Cardiac muscle cell (in vitro differentiated cells and primary cell): ENCODE data around the gene NIPAL3. TPM values are rescaled to one million over a fixed set of nuclear protein-coding genes. Genes with fewer than 3 reads are reported as not detected.
"Not testable (repeated sequence)": the region's sequence is repeated elsewhere in the genome, so short reads cannot be mapped to it uniquely, and the experiment has no call there.

Experiments
- DNase-seq, 2 donors: peaks; one replicate each; pipeline versions ENCODE4 v3.0.0 to v3.0.0-alpha.2; 2010 to 2017; ENCODE audit warnings: low read depth in 1 of 2, low spot score in 1 of 2
- H3K27ac ChIP-seq: fragments of 200-600 bp; sonication (generic); 2 replicates; pipeline ENCODE4 v1.5.1; 2016
- H3K27me3 ChIP-seq: fragments of 200-600 bp; sonication (generic); 2 replicates; pipeline ENCODE4 v1.6.0; 2016; ENCODE audit warnings: control low read depth
- H3K36me3 ChIP-seq: fragments of 200-600 bp; sonication (generic); 2 replicates; pipeline ENCODE4 v1.5.1; 2016; ENCODE audit warnings: control low read depth
- H3K4me1 ChIP-seq: fragments of 200-600 bp; sonication (generic); 2 replicates; pipeline ENCODE4 v1.8.1; 2017; ENCODE audit warnings: low read depth, mild to moderate bottlenecking, mixed run types
- H3K4me3 ChIP-seq: fragments of 200-600 bp; sonication (generic); 2 replicates; pipeline ENCODE4 v1.5.1; 2016; ENCODE audit warnings: mild to moderate bottlenecking
- H3K9me3 ChIP-seq: fragments of 200-600 bp; sonication (generic); 2 replicates; pipeline ENCODE4 v1.5.1; 2017; ENCODE audit warnings: low read depth, mild to moderate bottlenecking, control low read depth
- polyA plus RNA-seq: library from polyadenylated mRNA; unstranded; fragments of >200 nt; fragmentation: Nextera tagmentation; extraction: Ambion mirVana; gene quantifications from 2 replicates; pipeline ENCODE4 v1.2.1, GENCODE V29; 2016
- total RNA-seq: library from RNA; depleted of rRNA; stranded (reverse); fragments of >200 nt; gene quantifications from 2 replicates; pipeline ENCODE4 v1.2.3, GENCODE V29; 2016
- TF ChIP-seq, protein P1 (sequence below): IDR thresholded peaks from 2 replicates; pipeline ENCODE4 v1.5.1; 2012; ENCODE audit warnings: low read depth, mild to moderate bottlenecking, low read length

Gene NIPAL3
- total and polyA plus RNA-seq, 2 experiments from 2014 or later = 19.0 to 32.2 TPM

DNA sequence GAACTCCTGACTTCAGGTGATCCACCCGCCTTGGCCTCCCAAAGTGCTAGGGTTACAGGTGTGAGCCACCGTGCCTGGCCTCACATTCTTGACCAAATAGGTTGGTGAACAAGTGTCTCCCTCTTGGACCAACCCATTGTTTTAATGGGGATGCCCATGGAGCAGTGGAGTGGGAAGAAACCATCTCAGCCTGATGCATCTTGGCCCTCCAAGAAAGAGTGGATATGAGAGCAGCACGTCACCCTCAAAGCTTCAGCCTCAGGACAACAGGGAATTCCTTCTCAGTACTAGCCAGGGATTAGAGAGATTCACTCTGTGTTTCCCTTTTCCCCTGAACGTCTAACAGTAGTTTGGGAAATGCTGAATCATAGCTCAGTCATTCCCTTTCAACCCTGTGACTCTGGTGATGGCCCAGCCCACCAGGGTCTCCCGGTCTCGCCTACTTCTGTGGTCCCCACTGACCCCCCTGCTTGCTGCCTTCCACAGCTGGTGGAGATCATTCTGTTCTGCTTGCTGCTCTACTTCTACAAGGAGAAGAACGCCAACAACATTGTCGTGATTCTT is 37.4 kb downstream of the NIPAL3 start:
- Histone ChIP-seq H3K9me3 (no peaks in the 10 kb centered on the region), H3K36me3 (peaks cover 9% of the 10 kb centered on the region), H3K4me1 (no peaks in the 10 kb centered on the region), H3K27ac (no peak overlapping the region), H3K4me3 (no peak overlapping the region), H3K27me3 (no peaks in the 10 kb centered on the region)
- TF ChIP-seq, protein P1, sequence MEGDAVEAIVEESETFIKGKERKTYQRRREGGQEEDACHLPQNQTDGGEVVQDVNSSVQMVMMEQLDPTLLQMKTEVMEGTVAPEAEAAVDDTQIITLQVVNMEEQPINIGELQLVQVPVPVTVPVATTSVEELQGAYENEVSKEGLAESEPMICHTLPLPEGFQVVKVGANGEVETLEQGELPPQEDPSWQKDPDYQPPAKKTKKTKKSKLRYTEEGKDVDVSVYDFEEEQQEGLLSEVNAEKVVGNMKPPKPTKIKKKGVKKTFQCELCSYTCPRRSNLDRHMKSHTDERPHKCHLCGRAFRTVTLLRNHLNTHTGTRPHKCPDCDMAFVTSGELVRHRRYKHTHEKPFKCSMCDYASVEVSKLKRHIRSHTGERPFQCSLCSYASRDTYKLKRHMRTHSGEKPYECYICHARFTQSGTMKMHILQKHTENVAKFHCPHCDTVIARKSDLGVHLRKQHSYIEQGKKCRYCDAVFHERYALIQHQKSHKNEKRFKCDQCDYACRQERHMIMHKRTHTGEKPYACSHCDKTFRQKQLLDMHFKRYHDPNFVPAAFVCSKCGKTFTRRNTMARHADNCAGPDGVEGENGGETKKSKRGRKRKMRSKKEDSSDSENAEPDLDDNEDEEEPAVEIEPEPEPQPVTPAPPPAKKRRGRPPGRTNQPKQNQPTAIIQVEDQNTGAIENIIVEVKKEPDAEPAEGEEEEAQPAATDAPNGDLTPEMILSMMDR = no peak
- DNase-seq = no peak

DNA sequence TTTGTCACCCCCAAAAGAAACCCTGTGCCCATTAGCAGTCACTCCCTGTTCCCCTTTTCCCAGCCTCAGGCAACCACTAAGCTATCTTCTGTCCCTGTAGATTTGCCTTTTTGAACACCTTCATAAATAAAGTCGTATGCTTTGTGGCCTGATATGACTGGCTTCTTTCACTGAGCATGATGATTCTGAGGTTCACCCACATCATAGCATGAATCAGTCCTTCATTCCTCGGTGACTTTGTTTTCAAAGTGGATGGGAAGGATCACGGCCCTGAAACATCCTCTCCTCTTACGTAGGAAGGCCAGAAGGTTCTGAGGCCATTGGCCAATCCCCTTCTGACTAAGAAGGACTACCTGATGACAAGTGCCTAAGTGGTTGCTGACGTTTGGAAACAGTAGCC is 39.1 kb downstream of the NIPAL3 start:
- H3K9me3 ChIP-seq = no peaks in the 10 kb centered on the region
- TF ChIP-seq, protein P1 = no peak

DNA sequence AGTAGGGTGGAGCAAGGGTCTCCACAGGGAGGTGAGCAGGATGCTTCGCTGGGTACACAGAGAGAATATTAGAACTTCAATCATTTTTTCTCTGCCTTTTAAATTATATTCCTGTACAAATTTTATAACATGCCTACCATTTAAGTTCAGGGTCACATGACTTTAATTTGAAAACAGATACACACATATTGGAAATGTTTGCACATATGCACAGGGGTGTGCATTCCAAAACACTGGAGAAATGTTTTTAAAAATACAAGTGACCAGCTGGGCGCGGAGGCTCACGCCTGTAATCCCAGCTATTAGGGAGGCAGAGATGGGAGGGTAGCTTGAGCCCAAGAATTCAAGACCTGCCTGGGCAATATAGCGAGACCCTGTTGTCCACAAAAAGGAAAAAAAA is 39.7 kb downstream of the NIPAL3 start:
- Histone ChIP-seq H3K27ac (no peak overlapping the region), H3K4me3 (no peak overlapping the region), H3K36me3 (peaks cover 5% of the 10 kb centered on the region), H3K4me1 (no peaks in the 10 kb centered on the region), H3K9me3 (no peaks in the 10 kb centered on the region), H3K27me3 (no peaks in the 10 kb centered on the region)
- TF ChIP-seq, protein P1 = no peak
- DNase-seq = no peak

More for the DNA sequence above, 39.1 kb downstream of the NIPAL3 start:
- Histone ChIP-seq H3K4me1 (no peaks in the 10 kb centered on the region), H3K4me3 (no peak overlapping the region), H3K27me3 (no peaks in the 10 kb centered on the region), H3K36me3 (peaks cover 11% of the 10 kb centered on the region), H3K27ac (no peak overlapping the region)
- DNase-seq = peak in 1 of 2 donors; percentile 13

DNA sequence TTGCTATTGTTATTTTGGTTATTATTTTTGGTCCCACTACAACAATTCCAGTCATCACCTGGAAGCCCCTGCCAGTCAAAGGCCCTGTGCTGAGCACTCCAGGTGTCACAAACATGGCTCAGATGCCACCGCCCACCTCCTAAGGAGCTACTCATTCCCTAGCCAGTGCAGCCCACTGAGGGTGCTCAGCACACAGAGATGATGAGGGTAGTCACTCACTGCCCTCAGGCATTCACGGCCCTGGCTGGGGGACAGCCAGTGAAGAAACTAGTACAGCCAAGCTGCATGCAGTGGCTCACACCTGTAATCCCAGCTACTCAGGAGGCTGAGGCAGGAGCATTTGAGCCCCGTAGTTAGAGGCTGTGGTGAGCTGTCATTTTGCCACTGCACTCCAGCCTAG is 42.3 kb downstream of the NIPAL3 start:
- no peak overlapping the region for H3K4me3 ChIP-seq
- H3K27ac ChIP-seq = no peak overlapping the region
- H3K36me3 ChIP-seq = peaks cover 3% of the 10 kb centered on the region
- no peaks in the 10 kb centered on the region for H3K27me3 ChIP-seq
- H3K9me3 ChIP-seq = no peaks in the 10 kb centered on the region
- TF ChIP-seq, protein P1 = no peak
- no peak for DNase-seq
- no peaks in the 10 kb centered on the region for H3K4me1 ChIP-seq

DNA sequence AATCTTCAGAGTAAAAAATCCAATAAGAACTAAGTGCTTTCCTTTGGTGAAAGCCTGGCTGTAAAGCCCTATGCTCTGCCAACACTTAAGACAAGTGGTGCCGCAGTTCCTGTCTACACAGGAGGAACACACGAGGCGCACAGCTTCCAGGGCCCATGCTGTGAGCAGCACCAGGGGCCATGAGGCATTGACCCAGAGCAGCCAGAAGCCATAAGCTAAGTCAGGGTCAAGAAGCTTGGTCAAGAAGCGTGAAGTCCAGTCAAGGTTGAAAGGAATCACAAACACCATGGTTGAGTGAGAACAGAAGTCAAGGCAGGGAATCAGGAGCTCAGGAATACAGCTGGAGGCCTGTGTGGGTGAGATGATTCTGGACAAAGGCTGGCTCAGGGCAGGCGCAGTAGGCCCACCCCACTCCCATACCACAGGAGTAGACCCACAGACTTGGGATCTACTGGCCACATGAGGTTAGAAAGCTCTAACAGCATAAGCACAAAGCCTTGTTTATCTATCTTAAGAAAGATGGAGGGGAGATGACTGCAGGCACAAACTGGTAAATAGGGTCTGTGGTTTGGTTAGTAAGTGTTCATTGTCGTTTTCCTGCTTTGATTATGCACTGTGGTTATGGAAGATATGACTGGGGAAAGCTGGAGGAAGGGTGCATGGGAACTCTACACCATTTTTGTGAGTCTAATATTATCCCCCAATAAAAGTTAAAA is 44.1 kb downstream of the NIPAL3 start:
- TF ChIP-seq, protein P1 = no peak
- Histone ChIP-seq H3K9me3 (no peaks in the 10 kb centered on the region), H3K36me3 (peaks cover 3% of the 10 kb centered on the region), H3K4me1 (no peaks in the 10 kb centered on the region), H3K27ac (no peak overlapping the region), H3K4me3 (no peak overlapping the region), H3K27me3 (no peaks in the 10 kb centered on the region)
- no peak for DNase-seq

DNA sequence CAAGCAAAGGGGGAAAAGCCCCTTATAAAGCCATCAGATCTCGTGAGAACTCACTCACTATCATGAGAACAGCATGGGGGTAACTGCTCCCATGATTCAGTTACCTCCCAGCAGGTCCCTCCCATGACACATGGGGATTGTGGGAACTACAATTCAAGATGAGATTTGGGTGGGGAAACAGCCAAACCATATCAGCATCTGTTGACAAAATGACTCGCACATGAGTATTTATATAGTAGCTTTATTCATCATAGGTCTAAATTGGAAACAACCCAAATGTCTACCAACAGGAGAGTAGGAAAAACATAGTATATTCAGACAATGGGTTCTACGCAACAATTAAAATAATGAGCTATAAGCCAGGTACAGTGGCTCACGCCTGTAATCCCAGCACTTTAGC is 46.5 kb downstream of the NIPAL3 start:
- DNase-seq, H3K36me3 ChIP-seq, H3K27me3 ChIP-seq, H3K9me3 ChIP-seq, H3K4me1 ChIP-seq, H3K4me3 ChIP-seq, H3K27ac ChIP-seq: not testable (repeated sequence)
